GM21515 (cell line): ENCODE results near the gene DENND1B.
A peak's percentile ranks its signal among the peaks of the same experiment; 100 is the strongest.
"Not testable (repeated sequence)": the region's sequence is repeated elsewhere in the genome, so short reads cannot be mapped to it uniquely, and the experiment has no call there.

Source experiments
- ATAC-seq: cut with Tn5 transposase; IDR thresholded peaks from one replicate; pipeline ENCODE4 v1.9.1; 2021; ENCODE audit not compliant: unreplicated experiment

Gene DENND1B

DNA sequence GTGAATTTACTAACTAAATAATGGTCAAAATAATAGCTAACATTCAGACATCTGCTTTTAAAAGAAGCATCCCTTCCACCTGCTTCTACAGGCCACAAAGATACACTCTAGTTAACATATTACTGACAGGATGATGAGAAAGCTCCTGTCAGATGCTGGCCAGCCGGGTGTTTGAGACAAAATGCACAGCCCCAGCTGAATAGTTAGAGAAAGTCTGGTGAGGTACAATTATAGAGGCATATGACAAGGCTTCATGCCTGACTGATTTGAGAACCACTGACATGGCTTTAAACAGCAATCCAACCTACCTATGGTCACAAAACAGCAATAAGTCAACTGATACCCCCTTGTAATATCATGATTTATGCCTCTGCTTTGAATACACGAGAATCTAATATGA is 137.0 kb downstream of the DENND1B start:
- no peak for ATAC-seq

DNA sequence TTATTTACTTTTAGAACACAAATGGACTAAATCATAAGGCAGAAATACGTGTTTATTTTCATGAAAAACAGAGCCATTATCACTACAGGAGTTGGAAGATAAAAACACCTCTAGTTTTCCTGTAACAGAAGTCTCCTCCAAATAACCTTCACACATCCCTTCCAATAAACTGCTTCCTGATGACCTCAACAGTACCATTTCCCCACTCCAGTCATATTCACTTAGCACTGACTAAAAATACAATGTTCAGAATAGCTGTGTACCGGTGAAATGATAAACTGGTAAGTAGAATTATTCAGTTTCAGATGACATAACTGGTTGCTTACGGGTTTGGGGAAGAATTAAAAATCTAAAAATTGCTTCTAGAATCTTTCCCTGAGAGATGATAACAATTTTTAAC is 137.9 kb downstream of the DENND1B start:
- no peak for ATAC-seq

DNA sequence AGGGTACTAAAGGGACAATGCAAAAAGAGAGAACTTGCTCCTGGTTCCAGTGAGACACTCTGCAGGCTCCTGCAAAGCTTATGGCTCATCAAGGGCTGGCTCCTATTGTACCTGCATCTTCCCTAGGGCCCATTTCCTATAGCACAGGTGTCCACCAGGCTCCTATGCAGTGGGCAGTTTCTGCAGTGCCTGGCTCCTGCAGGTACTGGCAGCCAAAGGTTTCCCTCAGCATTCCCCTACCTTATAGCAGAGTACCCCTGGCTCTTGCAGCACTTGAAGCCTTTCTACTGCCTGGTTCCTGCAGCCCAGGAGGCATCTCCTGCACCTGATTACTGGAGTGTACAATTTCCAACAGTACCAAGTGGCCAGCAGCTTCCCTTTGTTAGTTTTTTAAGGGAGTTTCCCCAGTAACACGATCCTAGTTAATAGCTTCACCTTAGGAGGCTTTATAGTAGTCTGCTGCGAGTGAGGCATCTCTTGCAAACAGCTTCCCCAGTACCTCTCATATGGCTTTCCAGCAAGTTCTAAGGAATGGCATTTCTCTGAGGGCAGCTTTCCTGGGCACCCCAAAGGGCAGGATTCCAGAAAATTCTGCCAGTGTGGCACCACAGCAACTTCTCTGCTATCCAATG is 141.7 kb downstream of the DENND1B start:
- ATAC-seq, result no peak

DNA sequence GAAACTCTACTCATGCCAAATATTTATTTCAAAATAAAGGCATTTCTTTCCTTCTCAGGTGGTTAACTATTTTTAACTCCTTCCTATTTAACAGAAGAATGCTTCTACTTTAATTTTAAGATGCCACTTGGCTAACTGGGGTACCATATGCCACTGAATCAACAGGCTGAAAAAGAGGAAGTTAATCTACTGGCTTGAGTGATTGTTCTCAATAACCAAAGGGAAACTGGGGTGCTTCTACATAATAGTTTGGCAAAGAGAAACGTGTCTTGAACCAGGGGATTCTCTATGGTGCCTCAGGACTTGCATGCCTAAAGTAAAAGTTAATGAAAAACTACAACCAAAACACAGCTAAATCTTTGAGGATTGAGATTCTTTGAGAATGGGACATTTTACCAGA is 142.6 kb downstream of the DENND1B start:
- ATAC-seq, result no peak

DNA sequence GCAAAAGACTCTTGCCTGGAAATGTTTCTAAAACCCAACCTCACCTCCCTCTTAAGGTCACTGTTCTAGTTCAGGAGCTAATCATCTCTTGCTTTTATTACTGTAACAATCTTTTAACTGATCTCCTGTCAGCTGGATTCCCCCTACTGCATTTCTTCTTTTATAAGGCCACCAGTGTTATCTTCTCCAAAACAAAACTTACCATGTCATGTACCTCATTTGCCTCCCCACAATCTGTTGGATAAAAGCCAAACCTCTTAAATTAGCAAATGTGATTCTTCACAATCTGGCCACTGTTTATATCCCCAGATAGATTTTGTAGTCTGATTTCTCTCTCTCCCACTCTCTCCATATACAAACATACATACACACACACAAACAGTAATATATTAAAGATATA is 143.3 kb downstream of the DENND1B start:
- ATAC-seq, result no peak

DNA sequence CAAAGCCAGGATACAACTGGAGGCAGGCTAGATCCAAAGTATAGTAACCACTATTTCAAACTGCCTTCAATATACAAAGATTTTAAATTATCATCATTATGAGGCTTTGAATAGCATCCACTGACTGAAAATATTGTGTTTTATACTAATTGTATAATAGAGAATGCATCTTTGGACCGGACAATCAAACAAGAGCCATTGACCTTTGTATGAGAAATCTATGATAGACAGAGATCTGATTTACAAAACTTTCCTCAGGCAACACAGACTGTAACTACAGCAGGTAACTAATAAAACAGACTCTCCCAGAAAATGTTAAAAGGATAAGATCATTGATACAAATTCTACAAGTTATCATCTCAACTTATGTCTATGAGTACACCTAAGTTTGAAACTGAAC is 152.9 kb downstream of the DENND1B start:
- no peak for ATAC-seq

DNA sequence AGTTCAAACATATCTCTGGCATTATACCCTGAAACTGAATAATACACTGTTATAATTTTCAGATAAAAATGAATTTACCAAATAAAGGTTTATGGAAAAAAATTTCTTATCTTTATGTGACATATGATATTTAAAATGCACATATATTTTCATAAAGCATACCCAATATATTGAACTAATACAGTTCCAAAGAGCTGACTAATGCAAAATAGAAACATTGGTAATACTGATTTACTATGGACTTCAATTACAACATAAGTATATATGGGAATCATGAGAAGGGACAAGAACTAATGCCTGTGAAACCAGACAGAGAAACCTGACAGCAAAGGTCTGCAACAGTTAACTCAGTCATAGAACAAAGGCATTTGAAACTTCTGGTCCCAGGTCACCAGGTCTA is 153.5 kb downstream of the DENND1B start:
- no peak for ATAC-seq

DNA sequence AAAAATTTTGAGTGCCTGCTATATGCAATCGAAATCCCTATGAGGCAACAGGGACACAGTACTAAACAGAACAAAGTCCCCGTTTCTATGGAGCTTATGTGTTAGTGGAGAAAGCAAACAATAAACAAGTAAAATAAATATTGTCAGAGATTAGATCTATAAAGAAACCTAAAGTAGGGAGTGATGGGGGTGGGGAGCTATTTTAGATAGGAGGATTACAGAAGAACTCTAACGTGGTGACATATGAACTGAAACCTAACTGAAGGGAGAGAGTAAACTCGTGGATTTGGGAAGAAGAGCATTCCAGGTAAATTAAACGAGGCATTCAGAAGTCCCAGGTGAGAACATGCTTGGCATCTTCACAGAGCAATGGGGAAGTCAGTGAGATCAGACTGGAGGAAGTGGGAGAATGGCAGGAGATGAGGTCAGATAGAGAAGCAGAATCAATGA is 154.5 kb downstream of the DENND1B start:
- ATAC-seq, result no peak

DNA sequence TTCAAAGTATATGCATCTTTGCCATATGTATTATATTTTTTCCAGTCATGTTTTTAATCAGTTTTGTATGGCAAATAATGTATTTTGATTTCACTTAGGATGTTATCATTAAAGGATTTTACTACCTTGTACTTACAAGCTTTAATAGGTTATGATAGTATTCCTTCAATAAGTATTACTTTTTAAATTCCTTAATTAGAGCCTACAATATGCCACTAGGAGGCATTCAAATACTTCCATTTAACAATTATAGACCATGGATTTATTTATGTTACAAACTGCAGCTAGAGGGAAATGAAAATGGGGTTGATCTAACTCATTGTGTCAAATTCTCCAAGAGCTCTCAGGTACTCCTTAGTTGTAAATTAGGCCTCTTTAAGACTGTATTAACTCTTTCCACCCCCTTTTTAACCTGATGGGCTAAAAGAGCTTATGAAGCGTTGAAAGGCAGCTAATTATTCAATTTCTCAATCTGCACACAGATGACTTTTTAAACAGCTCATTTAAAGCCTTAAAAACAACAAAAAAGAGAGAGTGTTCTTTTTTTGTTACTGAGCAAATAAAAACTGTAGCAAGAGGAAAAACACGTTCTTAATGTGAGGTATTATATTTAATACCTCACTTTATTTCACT is 156.2 kb downstream of the DENND1B start:
- ATAC-seq, result no peak

DNA sequence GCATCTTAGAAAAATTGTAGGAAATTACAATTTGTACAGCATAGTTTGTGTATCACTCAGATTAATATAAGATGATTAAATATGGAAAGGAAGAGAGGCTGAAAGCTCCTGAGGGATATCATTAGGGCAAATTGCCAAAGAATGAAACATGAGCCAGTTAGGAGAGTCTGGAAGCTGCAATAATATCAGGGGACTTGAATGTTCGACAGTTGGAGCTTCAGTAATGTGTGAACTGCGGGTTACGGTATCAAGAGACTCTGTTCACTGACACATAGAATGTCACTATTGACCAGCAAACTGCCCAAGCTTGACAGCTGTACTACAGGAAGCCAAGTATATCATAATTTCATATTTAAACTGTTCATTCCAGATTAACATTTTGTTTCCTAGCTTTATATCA is 157.2 kb downstream of the DENND1B start:
- ATAC-seq, result no peak

DNA sequence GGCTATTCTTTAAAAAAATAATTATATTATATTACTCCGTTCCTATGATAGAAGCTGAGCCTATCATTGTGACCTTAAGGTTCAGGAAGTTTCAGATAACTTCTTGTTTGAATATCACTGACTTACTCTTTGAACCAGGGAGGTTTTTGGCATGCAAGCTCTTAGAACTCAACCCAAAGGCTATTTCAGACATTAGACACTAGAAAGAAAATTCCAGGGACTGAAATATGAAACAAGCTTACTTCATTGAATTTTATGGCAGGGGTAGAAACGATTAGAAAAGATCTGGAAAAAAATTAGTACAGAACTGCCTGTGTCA is 159.6 kb downstream of the DENND1B start:
- no peak for ATAC-seq

DNA sequence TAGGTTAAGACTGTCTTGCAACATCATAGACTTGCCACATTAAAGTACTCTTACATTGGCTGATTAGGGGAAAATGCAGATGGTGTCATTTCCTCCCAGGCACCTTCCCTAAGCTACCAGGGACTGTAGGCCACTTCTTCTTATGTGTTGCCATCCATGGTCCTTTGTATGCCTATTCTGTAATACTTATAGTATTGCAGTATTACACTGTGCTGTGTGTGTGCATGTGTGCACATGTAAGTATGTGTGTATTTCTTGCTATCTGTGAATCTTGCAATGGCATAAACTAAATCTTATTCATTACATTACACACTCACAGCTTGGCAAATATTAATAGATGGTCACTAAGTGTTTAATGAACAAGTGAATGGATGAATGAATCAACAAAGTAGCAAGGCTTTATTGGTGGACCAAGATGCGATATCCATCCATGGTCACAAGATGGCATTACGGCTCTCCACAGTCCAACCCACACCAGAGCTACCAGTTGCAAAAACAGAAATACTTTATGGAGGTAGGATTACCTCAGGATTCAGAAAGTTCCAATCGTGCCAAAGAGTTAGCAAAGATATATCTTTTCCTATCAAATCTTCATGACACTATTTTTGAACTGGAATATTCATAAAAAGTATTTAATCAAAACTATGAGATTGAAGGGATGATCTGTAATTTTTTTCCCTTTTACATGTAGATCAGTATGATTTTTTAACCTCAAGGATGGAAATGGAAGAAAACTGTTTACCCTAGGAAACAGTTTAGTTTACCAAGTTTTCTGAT is 160.2 kb downstream of the DENND1B start:
- peak; percentile 78 for ATAC-seq

DNA sequence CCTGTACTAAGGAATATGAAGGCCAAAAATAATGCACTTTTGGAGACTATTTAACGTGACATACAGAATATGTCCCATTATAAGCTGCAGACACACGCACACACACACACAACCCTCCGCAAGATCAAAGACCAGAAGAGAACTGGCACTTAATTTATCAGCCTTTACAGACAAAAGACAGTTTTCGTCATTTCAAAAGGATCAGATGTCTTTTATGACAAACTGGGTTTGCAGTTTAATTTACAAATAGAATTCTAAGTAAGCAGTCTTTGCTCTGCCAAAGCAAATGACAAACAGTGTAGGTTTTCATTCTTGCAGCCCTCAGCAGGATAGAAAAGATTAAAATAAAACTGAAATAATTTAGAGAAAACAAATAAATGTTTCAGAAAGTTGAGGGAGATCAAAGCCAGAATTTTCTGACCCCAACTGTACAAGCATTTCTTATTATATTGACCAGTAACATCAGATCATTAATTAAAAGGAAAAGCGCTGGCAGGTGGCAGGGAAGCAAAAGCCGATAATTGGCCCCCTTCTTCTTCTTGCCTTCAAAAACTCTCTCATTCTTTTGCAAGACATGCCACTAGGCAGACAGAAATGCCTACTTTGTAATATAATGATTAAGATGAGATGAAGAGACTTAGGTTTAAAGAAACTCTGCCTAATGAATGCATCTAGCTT is 169.0 kb downstream of the DENND1B start:
- ATAC-seq, result no peak

DNA sequence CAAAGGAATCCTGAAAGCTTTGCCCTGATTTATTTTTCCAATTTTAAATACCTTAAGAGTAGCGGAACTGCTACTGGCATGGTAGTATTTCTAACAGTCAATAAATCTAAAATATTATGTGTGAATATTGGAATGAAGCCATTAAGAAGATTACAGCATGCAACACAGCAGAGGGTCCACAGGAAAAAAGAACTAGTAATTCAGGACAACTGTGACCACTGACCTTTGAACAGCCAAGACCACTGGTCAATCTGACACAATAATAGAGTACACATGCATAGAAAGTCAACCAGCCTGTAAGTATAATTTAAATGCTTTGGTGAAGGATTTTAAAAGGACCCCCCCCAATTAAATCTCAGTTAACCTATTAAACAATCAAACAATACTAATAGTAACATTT is 171.0 kb downstream of the DENND1B start:
- ATAC-seq, result no peak

DNA sequence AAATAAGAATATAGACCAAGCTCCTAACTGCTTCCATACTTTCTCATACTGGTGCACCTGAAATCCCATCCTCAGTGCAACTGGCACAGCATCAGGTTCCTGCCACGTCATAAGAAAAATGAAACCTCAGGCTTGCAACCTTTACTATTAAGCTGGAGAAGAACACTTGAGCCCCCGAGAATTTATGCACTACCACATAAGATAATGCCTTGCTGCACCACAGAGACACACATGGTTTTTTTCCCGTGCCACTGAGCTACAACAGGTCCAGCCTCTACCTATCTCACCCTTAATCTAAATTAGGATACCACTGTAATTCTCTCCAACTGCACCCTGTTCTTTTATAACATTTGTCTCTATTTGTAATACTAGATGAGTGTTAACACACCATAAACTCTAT is 174.5 kb downstream of the DENND1B start:
- ATAC-seq, result no peak

DNA sequence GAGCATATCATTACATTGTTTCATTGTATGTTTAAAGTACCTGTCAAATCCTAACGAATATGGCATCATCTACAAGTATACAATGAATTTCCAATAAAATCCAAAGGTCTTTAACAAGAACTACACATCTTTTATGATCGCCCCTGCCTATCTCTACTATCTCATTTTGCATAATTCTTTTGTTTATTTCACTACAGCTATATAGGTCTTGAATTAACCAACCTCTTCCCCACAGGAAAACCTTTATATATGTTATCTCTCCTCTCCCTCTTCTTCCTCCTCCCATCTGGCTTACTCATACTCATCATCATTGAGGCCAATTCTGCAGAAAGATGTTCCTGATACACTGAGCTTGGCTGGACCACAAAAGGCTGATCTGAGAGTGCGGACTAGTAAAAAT is 175.5 kb downstream of the DENND1B start:
- no peak for ATAC-seq

DNA sequence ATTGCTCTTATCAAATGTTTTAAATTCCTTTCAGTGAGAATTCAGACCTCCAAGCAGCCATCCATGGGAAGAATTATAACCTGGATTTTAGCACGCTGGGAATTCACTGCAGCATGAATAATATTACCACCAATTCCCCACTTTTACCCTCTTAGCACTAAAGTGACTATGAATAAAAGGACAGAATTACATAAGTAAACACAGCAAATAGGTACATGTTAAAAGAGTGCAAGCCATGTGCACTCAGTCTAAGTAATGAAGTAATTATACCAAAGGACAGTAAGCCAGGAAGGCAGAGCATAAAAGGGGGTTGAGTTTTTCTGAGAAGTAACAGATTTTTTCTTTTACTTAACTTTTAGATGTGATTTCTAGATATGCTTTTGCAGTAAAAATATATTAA is 176.3 kb downstream of the DENND1B start:
- no peak for ATAC-seq

DNA sequence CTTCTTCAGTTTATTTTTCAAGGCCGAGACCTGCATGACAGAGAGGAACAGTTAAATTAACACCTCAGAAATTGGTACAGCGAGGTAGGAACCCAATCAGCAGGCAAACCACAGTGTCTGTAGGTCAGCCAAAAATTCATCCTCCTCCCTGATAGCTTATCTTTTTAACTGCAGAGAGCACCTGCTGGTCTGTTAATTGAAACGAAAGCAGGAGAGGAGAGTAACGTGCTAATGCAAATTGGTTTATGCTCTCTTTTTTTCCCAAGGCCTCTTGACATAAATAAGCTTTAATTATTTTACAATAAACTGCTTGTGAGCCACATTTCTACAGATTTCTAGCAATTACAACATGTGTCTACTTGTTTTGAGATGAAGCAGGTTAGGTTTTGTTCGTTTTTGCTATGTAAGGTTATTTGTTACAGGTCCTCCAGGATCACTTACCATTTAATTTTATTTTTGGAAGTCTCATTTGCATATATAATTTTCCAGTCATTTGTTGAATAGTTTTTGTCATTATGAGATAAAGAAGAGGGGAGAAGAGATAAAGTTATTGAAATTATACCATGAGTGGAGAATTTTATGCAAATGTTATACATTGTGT is 179.9 kb downstream of the DENND1B start:
- ATAC-seq, result no peak

DNA sequence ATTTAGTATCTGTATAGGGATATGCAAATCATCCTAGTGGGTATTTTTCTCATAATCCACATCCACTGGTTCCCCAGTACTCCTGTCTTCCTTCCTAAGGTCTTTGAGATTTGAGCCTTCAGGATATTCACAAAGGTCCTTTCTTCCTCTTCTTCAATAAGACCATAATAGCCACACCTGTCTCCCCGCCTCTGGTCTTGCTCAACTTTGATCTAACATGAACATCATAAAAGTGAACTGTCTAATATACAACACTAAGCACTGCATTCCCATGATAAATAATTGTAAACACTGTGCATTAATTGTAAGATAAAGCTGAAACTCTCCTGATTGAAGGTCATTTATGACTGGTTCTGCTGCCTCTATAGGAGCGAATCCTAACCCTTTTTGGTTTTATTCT is 184.6 kb downstream of the DENND1B start:
- no peak for ATAC-seq

DNA sequence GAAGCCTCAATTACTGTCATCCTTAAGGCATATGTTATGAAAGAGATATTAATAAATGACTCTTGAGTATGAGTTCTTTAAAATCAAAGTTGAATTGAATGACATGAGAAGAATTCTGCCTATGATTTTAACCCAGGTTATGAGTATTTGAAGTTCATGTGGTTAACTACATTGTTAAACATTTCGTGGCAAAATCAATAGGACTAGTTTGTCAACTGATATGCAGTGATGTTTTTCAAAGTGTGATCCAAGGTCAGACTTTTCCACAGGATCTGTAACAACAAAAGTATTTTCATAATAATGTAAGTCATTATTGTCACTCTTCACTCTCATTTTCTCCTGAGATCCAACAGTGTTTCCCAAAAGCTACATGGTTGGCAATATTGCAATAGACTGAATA is 189.5 kb downstream of the DENND1B start:
- ATAC-seq, result no peak

DNA sequence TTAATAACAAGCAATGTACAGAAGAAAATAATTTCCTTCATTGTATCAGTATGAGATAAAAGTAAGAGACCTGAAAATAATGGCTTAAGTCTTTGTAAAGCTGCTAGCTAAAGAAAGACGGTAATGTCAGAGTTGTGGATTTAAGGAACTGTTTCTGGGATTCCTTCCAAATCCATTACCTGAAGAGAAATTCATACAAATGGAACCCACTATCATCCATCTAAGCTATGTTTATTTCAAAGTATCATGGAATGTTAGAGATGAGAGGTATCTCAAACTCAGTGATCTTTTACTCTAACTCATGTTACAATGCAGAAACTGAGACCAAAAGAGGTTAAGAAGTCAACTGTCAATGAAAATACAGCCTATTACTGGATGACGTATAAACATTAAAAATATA is 197.7 kb downstream of the DENND1B start:
- ATAC-seq, result no peak

DNA sequence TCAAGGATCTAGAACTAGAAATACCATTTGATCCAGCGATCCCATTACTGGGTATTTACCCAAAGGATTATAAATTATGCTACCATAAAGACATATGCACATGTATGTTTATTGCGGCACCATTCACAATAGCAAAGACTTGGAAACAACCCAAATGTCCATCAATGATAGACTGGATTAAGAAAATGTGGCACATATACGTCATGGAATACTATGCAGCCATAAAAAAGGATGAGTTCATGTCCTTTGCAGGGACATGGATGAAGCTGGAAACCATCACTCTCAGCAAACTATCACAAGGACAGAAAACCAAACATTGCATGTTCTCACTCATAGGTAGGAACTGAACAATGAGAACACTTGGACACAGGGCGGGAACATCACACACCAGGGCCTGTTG is 199.7 kb downstream of the DENND1B start:
- ATAC-seq, result not testable (repeated sequence)
